Neural progenitor cell (in vitro differentiated cells): ENCODE data around the gene MYOCOS. TPM values are rescaled to one million over a fixed set of nuclear protein-coding genes. Genes with fewer than 3 reads are reported as not detected.

Experiments
- DNase-seq: peaks from one replicate; pipeline ENCODE4 v3.0.0-alpha.2; 2016; ENCODE audit warnings: low spot score
- H2AFZ ChIP-seq: fragments of 200-600 bp; sonication (generic); replicated peaks from 2 replicates; pipeline ENCODE4 v1.6.1; 2016; ENCODE audit warnings: antibody characterized with exemption
- H3F3A ChIP-seq: fragments of 200-600 bp; sonication (generic); 2 replicates; pipeline ENCODE4 v1.6.1; 2016; ENCODE audit warnings: antibody characterized with exemption, low read depth
- H3K27ac ChIP-seq: fragments of 200-600 bp; sonication (generic); 2 replicates; pipeline ENCODE4 v1.5.1; 2016; ENCODE audit warnings: mild to moderate bottlenecking
- H3K27me3 ChIP-seq: fragments of 200-600 bp; sonication (generic); 2 replicates; pipeline ENCODE4 v1.6.1; 2016; ENCODE audit warnings: mild to moderate bottlenecking, moderate library complexity
- H3K36me3 ChIP-seq: fragments of 200-600 bp; sonication (generic); 2 replicates; pipeline ENCODE4 v1.5.1; 2016
- H3K4me1 ChIP-seq: fragments of 200-600 bp; sonication (generic); 2 replicates; pipeline ENCODE4 v1.6.1; 2016; ENCODE audit warnings: mixed run types
- H3K4me2 ChIP-seq: fragments of 200-600 bp; sonication (generic); 2 replicates; pipeline ENCODE4 v1.6.1; 2016
- H3K4me3 ChIP-seq: fragments of 200-600 bp; sonication (generic); 2 replicates; pipeline ENCODE4 v1.5.1; 2016
- H3K79me2 ChIP-seq: fragments of 200-600 bp; sonication (generic); 2 replicates; pipeline ENCODE4 v1.6.1; 2016; ENCODE audit warnings: low read depth
- H3K9ac ChIP-seq: fragments of 200-600 bp; sonication (generic); 2 replicates; pipeline ENCODE4 v1.6.1; 2016
- H3K9me3 ChIP-seq: fragments of 200-600 bp; sonication (generic); 2 replicates; pipeline ENCODE4 v1.5.1; 2016; ENCODE audit warnings: low read depth
- H4K20me1 ChIP-seq: fragments of 200-600 bp; sonication (generic); 2 replicates; pipeline ENCODE4 v1.6.1; 2016; ENCODE audit warnings: low read depth
- H3K27ac Mint-ChIP-seq: 3 replicates; pipeline ENCODE4 v1.8.0; 2021; ENCODE audit warnings: mixed read lengths
- H3K27me3 Mint-ChIP-seq: 2 replicates; pipeline ENCODE4 v1.8.0; 2022; ENCODE audit warnings: low read depth, mild to moderate bottlenecking, inconsistent platforms, moderate library complexity, mixed read lengths; ENCODE audit not compliant: insufficient read depth
- H3K36me3 Mint-ChIP-seq: 3 replicates; pipeline ENCODE4 v1.8.0; 2021; ENCODE audit warnings: mixed read lengths
- H3K4me1 Mint-ChIP-seq: 3 replicates; pipeline ENCODE4 v1.8.0; 2021; ENCODE audit warnings: mixed read lengths
- H3K4me3 Mint-ChIP-seq: 3 replicates; pipeline ENCODE4 v1.8.0; 2021; ENCODE audit warnings: mild to moderate bottlenecking, moderate library complexity, mixed read lengths
- H3K9me3 Mint-ChIP-seq: 3 replicates; pipeline ENCODE4 v1.8.0; 2020; ENCODE audit warnings: mixed read lengths
- EZH2 ChIP-seq: fragments of 200-600 bp; sonication (generic); IDR thresholded peaks from 2 replicates; pipeline ENCODE4 v1.6.1; 2017; ENCODE audit warnings: antibody characterized with exemption, mild to moderate bottlenecking, moderate library complexity
- EZH2phosphoT487 ChIP-seq: fragments of 200-600 bp; sonication (generic); IDR thresholded peaks from 2 replicates; pipeline ENCODE4 v1.6.1; 2017; ENCODE audit warnings: antibody characterized with exemption
- total RNA-seq: library from RNA; depleted of rRNA; stranded (reverse); fragments of >200 nt; gene quantifications from 2 replicates; pipeline ENCODE4 v1.2.3, GENCODE V29; 2015; ENCODE audit warnings: low replicate concordance
- TF ChIP-seq, protein P1 (sequence below): fragments of 200-600 bp; sonication (generic); IDR thresholded peaks from 2 replicates; pipeline ENCODE4 v1.5.1; 2017; ENCODE audit warnings: antibody characterized with exemption, mild to moderate bottlenecking

The MYOCOS gene
- total RNA-seq, 1 donor from 2014 or later: not detected

DNA sequence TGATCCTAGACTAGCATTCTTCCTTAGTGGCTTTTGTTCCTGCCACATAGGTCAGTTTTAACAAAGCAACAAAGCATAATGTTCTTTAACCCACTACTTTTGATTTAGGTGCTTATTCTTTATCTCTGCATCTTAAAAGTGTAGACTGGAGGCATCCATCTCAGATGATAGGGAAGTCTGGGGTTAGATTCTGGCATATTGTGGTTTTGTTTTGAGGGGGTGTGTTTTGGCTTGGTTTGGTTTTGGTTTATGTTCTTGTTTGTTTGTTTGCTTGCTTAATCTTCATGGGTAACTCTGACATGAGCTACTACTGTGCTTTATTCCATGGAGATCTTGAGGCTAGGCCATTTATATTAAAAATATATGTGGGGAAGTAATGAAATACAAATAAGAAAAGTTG, 40.3 kb upstream of the MYOCOS start:
- H3K36me3 ChIP-seq: peaks cover 32% of the 10 kb centered on the region
- no peak for DNase-seq
- no peak overlapping the region for H3K27ac Mint-ChIP-seq

DNA sequence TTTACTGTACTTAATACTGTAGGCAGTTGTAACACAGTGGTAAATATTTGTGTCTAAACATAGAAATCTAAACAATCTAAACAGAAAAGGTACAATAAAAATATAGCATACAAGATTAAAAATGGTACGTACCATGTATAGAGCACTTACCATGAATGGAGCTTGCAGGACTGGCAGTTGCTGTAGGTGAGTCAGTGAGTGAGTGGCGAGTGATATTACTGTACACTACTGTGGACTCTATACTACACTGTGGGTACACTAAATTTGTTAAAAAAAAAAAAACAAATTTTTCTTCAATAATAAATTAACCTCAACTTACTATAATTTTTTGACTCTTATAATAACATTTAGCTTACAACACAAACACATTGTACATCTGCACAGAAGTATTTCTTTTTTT, 39.5 kb upstream of the MYOCOS start:
- Mint-ChIP-seq H3K27ac (no peak overlapping the region), H3K36me3 (peaks cover 32% of the 10 kb centered on the region)

More for the DNA sequence above, 40.3 kb upstream of the MYOCOS start:
- Histone ChIP-seq H3K27ac (no peak overlapping the region), H3K4me2 (no peak overlapping the region), H3K9ac (no peak overlapping the region), H3F3A (no peaks in the 10 kb centered on the region), H3K4me3 (no peak overlapping the region), H3K27me3 (no peaks in the 10 kb centered on the region), H2AFZ (no peak overlapping the region), H3K79me2 (no peaks in the 10 kb centered on the region), H3K9me3 (no peaks in the 10 kb centered on the region), H4K20me1 (no peaks in the 10 kb centered on the region), H3K4me1 (no peaks in the 10 kb centered on the region)
- H3K4me3 Mint-ChIP-seq: no peak overlapping the region
- TF ChIP-seq EZH2 (no peak), EZH2phosphoT487 (no peak)
- TF ChIP-seq, protein P1, sequence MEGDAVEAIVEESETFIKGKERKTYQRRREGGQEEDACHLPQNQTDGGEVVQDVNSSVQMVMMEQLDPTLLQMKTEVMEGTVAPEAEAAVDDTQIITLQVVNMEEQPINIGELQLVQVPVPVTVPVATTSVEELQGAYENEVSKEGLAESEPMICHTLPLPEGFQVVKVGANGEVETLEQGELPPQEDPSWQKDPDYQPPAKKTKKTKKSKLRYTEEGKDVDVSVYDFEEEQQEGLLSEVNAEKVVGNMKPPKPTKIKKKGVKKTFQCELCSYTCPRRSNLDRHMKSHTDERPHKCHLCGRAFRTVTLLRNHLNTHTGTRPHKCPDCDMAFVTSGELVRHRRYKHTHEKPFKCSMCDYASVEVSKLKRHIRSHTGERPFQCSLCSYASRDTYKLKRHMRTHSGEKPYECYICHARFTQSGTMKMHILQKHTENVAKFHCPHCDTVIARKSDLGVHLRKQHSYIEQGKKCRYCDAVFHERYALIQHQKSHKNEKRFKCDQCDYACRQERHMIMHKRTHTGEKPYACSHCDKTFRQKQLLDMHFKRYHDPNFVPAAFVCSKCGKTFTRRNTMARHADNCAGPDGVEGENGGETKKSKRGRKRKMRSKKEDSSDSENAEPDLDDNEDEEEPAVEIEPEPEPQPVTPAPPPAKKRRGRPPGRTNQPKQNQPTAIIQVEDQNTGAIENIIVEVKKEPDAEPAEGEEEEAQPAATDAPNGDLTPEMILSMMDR: no peak
- no peaks in the 10 kb centered on the region for H3K9me3 Mint-ChIP-seq
- H3K4me1 Mint-ChIP-seq: no peaks in the 10 kb centered on the region
- peaks cover 33% of the 10 kb centered on the region for H3K36me3 Mint-ChIP-seq
- no peaks in the 10 kb centered on the region for H3K27me3 Mint-ChIP-seq

DNA sequence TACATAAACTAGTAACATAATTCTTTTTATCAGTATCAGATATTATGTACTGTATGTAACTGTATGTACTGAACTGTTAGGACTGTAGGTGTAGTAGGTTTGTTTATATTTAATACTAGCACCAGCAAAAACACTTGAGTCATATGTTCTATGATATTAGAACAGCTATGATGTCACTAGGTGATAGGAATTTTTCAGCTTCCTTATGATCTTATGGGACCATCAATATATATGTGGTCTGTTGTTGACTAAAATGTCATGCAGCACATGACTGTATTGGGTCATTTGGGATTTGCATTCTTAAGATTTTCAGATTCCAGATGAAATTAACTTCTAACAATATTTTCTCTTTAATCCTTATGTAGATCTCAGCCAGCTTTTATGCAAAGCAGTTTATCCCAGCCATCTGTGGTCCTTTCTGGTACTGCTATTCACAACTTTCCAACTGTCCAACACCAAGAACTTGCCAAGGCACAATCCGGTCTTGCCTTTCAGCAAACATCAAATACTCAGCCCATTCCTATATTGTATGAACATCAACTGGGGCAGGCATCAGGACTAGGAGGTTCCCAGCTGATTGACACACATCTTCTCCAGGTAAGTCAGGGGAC, 38.3 kb upstream of the MYOCOS start:
- Mint-ChIP-seq H3K9me3 (no peaks in the 10 kb centered on the region), H3K27ac (no peak overlapping the region), H3K27me3 (no peaks in the 10 kb centered on the region), H3K36me3 (peaks cover 30% of the 10 kb centered on the region), H3K4me3 (no peak overlapping the region), H3K4me1 (no peaks in the 10 kb centered on the region)
- Histone ChIP-seq H3K36me3 (peaks cover 32% of the 10 kb centered on the region), H3K9me3 (no peaks in the 10 kb centered on the region), H3K27me3 (no peaks in the 10 kb centered on the region), H2AFZ (no peak overlapping the region), H3K79me2 (no peaks in the 10 kb centered on the region), H4K20me1 (no peaks in the 10 kb centered on the region), H3K4me3 (no peak overlapping the region), H3K27ac (no peak overlapping the region), H3K9ac (no peak overlapping the region), H3K4me1 (no peaks in the 10 kb centered on the region), H3F3A (peaks cover 2% of the 10 kb centered on the region), H3K4me2 (no peak overlapping the region)
- no peak for DNase-seq
- TF ChIP-seq EZH2: no peak
- no peak for TF ChIP-seq EZH2phosphoT487

More for the DNA sequence above, 39.5 kb upstream of the MYOCOS start:
- no peak for DNase-seq
- no peak overlapping the region for H3K4me3 Mint-ChIP-seq
- Histone ChIP-seq H4K20me1 (no peaks in the 10 kb centered on the region), H3K4me3 (no peak overlapping the region), H3K4me1 (no peaks in the 10 kb centered on the region), H2AFZ (no peak overlapping the region), H3K9ac (no peak overlapping the region), H3K9me3 (no peaks in the 10 kb centered on the region), H3K4me2 (no peak overlapping the region), H3K79me2 (no peaks in the 10 kb centered on the region), H3K36me3 (peaks cover 24% of the 10 kb centered on the region), H3F3A (no peaks in the 10 kb centered on the region), H3K27me3 (no peaks in the 10 kb centered on the region), H3K27ac (no peak overlapping the region)
- H3K9me3 Mint-ChIP-seq: no peaks in the 10 kb centered on the region
- TF ChIP-seq EZH2phosphoT487 (no peak), EZH2 (no peak)
- TF ChIP-seq, protein P1: no peak
- no peaks in the 10 kb centered on the region for H3K4me1 Mint-ChIP-seq
- H3K27me3 Mint-ChIP-seq: no peaks in the 10 kb centered on the region

DNA sequence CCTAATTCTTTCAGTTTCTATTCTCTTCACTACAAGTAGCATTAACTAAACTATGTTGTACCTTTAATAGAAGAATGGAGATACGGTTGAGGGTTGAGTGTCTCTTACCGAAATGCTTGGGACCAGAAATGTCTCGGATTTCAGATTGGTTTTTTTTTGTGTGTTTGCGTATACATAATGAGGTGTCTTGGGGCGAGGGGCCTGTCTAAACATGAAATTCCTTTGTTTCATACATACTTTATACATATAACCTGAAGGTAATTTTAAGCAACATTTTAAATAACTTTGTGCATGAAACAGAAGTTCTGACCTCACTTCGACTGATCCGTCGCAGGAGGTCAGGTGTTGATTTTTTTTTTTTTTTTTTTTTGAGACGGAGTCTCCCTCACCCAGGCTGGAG, 36.3 kb upstream of the MYOCOS start:
- TF ChIP-seq, protein P1: no peak
- TF ChIP-seq EZH2phosphoT487 (no peak), EZH2 (no peak)
- Histone ChIP-seq H3K4me1 (no peaks in the 10 kb centered on the region), H2AFZ (no peak overlapping the region), H3K9ac (no peak overlapping the region), H3F3A (peaks cover 5% of the 10 kb centered on the region), H3K79me2 (no peaks in the 10 kb centered on the region), H3K27ac (no peak overlapping the region), H3K9me3 (no peaks in the 10 kb centered on the region), H4K20me1 (no peaks in the 10 kb centered on the region), H3K4me3 (no peak overlapping the region), H3K4me2 (no peak overlapping the region), H3K27me3 (no peaks in the 10 kb centered on the region), H3K36me3 (peaks cover 26% of the 10 kb centered on the region)
- H3K27ac Mint-ChIP-seq: no peak overlapping the region
- no peaks in the 10 kb centered on the region for H3K4me1 Mint-ChIP-seq
- H3K27me3 Mint-ChIP-seq: no peaks in the 10 kb centered on the region
- H3K4me3 Mint-ChIP-seq: no peak overlapping the region
- no peak for DNase-seq
- H3K36me3 Mint-ChIP-seq: peaks cover 35% of the 10 kb centered on the region
- no peaks in the 10 kb centered on the region for H3K9me3 Mint-ChIP-seq
